IMR-90 (cell line): Measurements from ENCODE around the gene CASZ1. TPM values are rescaled to one million over a fixed set of nuclear protein-coding genes. Genes with fewer than 3 reads are reported as not detected.

Source experiments
- ATAC-seq: fragments of 200-7000 bp; cut with Tn5 transposase; 2 replicates; pipeline ENCODE4 v1.9.1; 2020; ENCODE audit warnings: low read depth, mild to moderate bottlenecking, moderate library complexity
- BruUV-seq: library from RNA; stranded (reverse); fragments of 400-500 nt; replicated peaks from 2 replicates; lab custom pipeline; 2021; lab: Mats Ljungman, UMichigan
- CTCF ChIA-PET: fragments of 300-600 bp; formaldehyde crosslinking; extraction: SDS; loops from one replicate; lab custom pipeline; 2021; ENCODE audit warnings: antibody characterized with exemption; lab: Yijun Ruan, JAX
- POLR2A ChIA-PET: fragments of 300-600 bp; sonication (Branson Sonifier 250); formaldehyde crosslinking; loops from one replicate; lab custom pipeline; 2022; ENCODE audit warnings: antibody characterized with exemption; ENCODE audit not compliant: unreplicated experiment; lab: Charles Lee
- DNase-seq: peaks from one replicate; pipeline ENCODE4 v3.0.0; 2013
- H2AFZ ChIP-seq: replicated peaks from 2 replicates; pipeline ENCODE3; 2013; ENCODE audit warnings: low read length, mild to moderate bottlenecking; ENCODE audit not compliant: poor library complexity
- H2AK5ac ChIP-seq: 2 replicates; pipeline ENCODE4 v1.6.1; 2013; ENCODE audit warnings: low read depth, low read length, inconsistent platforms
- H2AK9ac ChIP-seq: replicated peaks from 2 replicates; pipeline ENCODE3; 2013; ENCODE audit warnings: mild to moderate bottlenecking, low read depth, low read length, moderate library complexity; ENCODE audit not compliant: poor library complexity
- H2BK120ac ChIP-seq: 2 replicates; pipeline ENCODE4 v1.6.1; 2013; ENCODE audit warnings: low read depth, low read length, inconsistent platforms
- H2BK15ac ChIP-seq: 3 replicates; pipeline ENCODE4 v1.6.1; 2013; ENCODE audit warnings: low read depth, low read length, inconsistent platforms
- H2BK20ac ChIP-seq: 2 replicates; pipeline ENCODE4 v1.6.1; 2013; ENCODE audit warnings: low read depth, mild to moderate bottlenecking, inconsistent platforms, low read length, moderate library complexity
- H2BK5ac ChIP-seq: 2 replicates; pipeline ENCODE4 v1.6.1; 2013; ENCODE audit warnings: mild to moderate bottlenecking, low read depth, low read length, inconsistent platforms; ENCODE audit not compliant: poor library complexity, severe bottlenecking
- H3K14ac ChIP-seq: replicated peaks from 2 replicates; pipeline ENCODE4 v1.6.1; 2013; ENCODE audit warnings: low read depth, low read length, inconsistent platforms
- H3K18ac ChIP-seq: 2 replicates; pipeline ENCODE4 v1.6.1; 2013; ENCODE audit warnings: low read depth, low read length, control low read depth
- H3K23ac ChIP-seq: 2 replicates; pipeline ENCODE4 v1.6.1; 2013; ENCODE audit warnings: low read depth, low read length, inconsistent platforms
- H3K27ac ChIP-seq: 2 replicates; pipeline ENCODE4 v1.5.1; 2013; ENCODE audit warnings: mild to moderate bottlenecking, control low read depth, low read length; ENCODE audit not compliant: insufficient read depth
- H3K27me3 ChIP-seq: 2 replicates; pipeline ENCODE4 v1.6.1; 2013; ENCODE audit warnings: low read length; ENCODE audit not compliant: control insufficient read depth, insufficient read depth
- H3K36me3 ChIP-seq: 2 replicates; pipeline ENCODE4 v1.6.1; 2013; ENCODE audit warnings: low read length, mixed read lengths; ENCODE audit not compliant: control insufficient read depth, insufficient read depth
- H3K4ac ChIP-seq: 2 replicates; pipeline ENCODE4 v1.6.1; 2013; ENCODE audit warnings: low read depth, low read length, inconsistent platforms
- H3K4me1 ChIP-seq: 2 replicates; pipeline ENCODE4 v1.6.1; 2013; ENCODE audit warnings: low read length, mixed read lengths; ENCODE audit not compliant: control insufficient read depth, insufficient read depth
- H3K4me2 ChIP-seq: 2 replicates; pipeline ENCODE4 v1.6.1; 2013; ENCODE audit warnings: low read depth, mild to moderate bottlenecking, control low read depth, low read length, moderate library complexity
- H3K4me3 ChIP-seq: 2 replicates; pipeline ENCODE4 v1.5.1; 2013; ENCODE audit warnings: low read depth, mild to moderate bottlenecking, control low read depth, low read length, moderate library complexity; ENCODE audit not compliant: insufficient read depth
- H3K56ac ChIP-seq: 2 replicates; pipeline ENCODE4 v1.6.1; 2013; ENCODE audit warnings: low read length, inconsistent platforms; ENCODE audit not compliant: insufficient read depth; ENCODE audit errors: extremely low read depth
- H3K79me1 ChIP-seq, 2 experiments: 2 replicates each; pipeline ENCODE4 v1.6.1; 2013; ENCODE audit warnings: low read length in 2 of 2, inconsistent platforms in 1 of 2, low read depth in 1 of 2
- H3K9ac ChIP-seq: 2 replicates; pipeline ENCODE4 v1.6.1; 2013; ENCODE audit warnings: low read depth, low read length, control low read depth
- H3K9me1 ChIP-seq: 2 replicates; pipeline ENCODE4 v1.6.1; 2013; ENCODE audit warnings: low read length, inconsistent platforms; ENCODE audit not compliant: insufficient read depth
- H3K9me3 ChIP-seq: 2 replicates; pipeline ENCODE4 v1.6.1; 2013; ENCODE audit warnings: low read length; ENCODE audit not compliant: control insufficient read depth, insufficient read depth
- H4K20me1 ChIP-seq: 2 replicates; pipeline ENCODE4 v1.6.1; 2013; ENCODE audit warnings: low read length, inconsistent platforms; ENCODE audit not compliant: insufficient read depth
- H4K5ac ChIP-seq: 2 replicates; pipeline ENCODE4 v1.6.1; 2013; ENCODE audit warnings: mild to moderate bottlenecking, low read depth, low read length, control low read depth
- H4K8ac ChIP-seq, 2 experiments: 2 replicates each; pipeline ENCODE4 v1.6.1; 2013; ENCODE audit warnings: low read depth in 2 of 2, low read length in 2 of 2, control low read depth in 1 of 2, inconsistent platforms in 1 of 2
- H4K91ac ChIP-seq: 2 replicates; pipeline ENCODE4 v1.6.1; 2013; ENCODE audit warnings: low read depth, low read length, inconsistent platforms; ENCODE audit not compliant: insufficient read depth
- BHLHE40 ChIP-seq: fragments of 150-350 bp; IDR thresholded peaks from 2 replicates; pipeline ENCODE4 v1.6.1; 2016; ENCODE audit warnings: mild to moderate bottlenecking, low read depth, low read length
- CEBPB ChIP-seq: IDR thresholded peaks from 2 replicates; pipeline ENCODE4 v1.6.1; 2012; ENCODE audit warnings: low read depth, low read length, improper control_type of control experiment
- CHD1 ChIP-seq: IDR thresholded peaks from 2 replicates; pipeline ENCODE4 v1.6.1; 2012; ENCODE audit warnings: low read depth, low read length, improper control_type of control experiment
- CTCF ChIP-seq: conservative IDR thresholded peaks from 2 replicates; pipeline ENCODE4 v1.5.1; 2012; ENCODE audit warnings: mild to moderate bottlenecking, low read depth, low read length, improper control_type of control experiment
- ELK1 ChIP-seq: fragments of 150-350 bp; IDR thresholded peaks from 2 replicates; pipeline ENCODE4 v1.6.1; 2016; ENCODE audit warnings: low read depth, mild to moderate bottlenecking, low read length, moderate library complexity, borderline replicate concordance
- FOS ChIP-seq: fragments of 150-350 bp; IDR thresholded peaks from 2 replicates; pipeline ENCODE4 v1.6.1; 2016; ENCODE audit warnings: low read depth, low read length
- MAFK ChIP-seq: IDR thresholded peaks from 2 replicates; pipeline ENCODE4 v1.6.1; 2012; ENCODE audit warnings: low read depth, low read length, improper control_type of control experiment
- MAZ ChIP-seq: IDR thresholded peaks from 2 replicates; pipeline ENCODE4 v1.6.1; 2012; ENCODE audit warnings: low read depth, mild to moderate bottlenecking, low read length, improper control_type of control experiment, moderate library complexity, borderline replicate concordance
- MXI1 ChIP-seq: IDR thresholded peaks from 2 replicates; pipeline ENCODE4 v1.6.1; 2012; ENCODE audit warnings: low read depth, mild to moderate bottlenecking, low read length, moderate library complexity, borderline replicate concordance
- NFE2L2 ChIP-seq: fragments of 150-350 bp; IDR thresholded peaks from 2 replicates; pipeline ENCODE4 v1.6.1; 2016; ENCODE audit warnings: low read depth, mild to moderate bottlenecking, low read length
- POLR2A ChIP-seq: IDR thresholded peaks from 2 replicates; pipeline ENCODE4 v1.6.1; 2012; ENCODE audit warnings: mild to moderate bottlenecking, low read depth, low read length
- RAD21 ChIP-seq: IDR thresholded peaks from 2 replicates; pipeline ENCODE4 v1.6.1; 2012; ENCODE audit warnings: low read length, improper control_type of control experiment
- RCOR1 ChIP-seq: IDR thresholded peaks from 2 replicates; pipeline ENCODE4 v1.6.1; 2012; ENCODE audit warnings: mild to moderate bottlenecking, low read length, improper control_type of control experiment; ENCODE audit not compliant: insufficient replicate concordance
- RFX5 ChIP-seq: IDR thresholded peaks from 2 replicates; pipeline ENCODE4 v1.8.0; 2012; ENCODE audit warnings: low read depth, mild to moderate bottlenecking, low read length, moderate library complexity
- SMC3 ChIP-seq: fragments of 150-350 bp; IDR thresholded peaks from 2 replicates; pipeline ENCODE4 v1.6.1; 2016; ENCODE audit warnings: low read depth, mild to moderate bottlenecking, antibody characterized with exemption, low read length, moderate library complexity
- USF2 ChIP-seq: fragments of 150-350 bp; IDR thresholded peaks from 2 replicates; pipeline ENCODE4 v1.6.1; 2017; ENCODE audit warnings: mild to moderate bottlenecking, antibody characterized with exemption, low read length, low read depth
- WGBS, 2 experiments: methylation state at CpG; one replicate each; pipeline versions ENCODE4 v1.1.5 to v1.1.7; 2013; ENCODE audit warnings: missing lambda C conversion rate in 2 of 2; ENCODE audit not compliant: insufficient read length in 1 of 2; ENCODE audit errors: extremely low coverage in 2 of 2; 5-methylcytosine and 5-hydroxymethylcytosine counted together
- dilution Hi-C: fragments of 300-500 bp; cut with HindIII; formaldehyde crosslinking; loops from one replicate; pipeline ENCODE4 v1.14.3; 2018; ENCODE audit warnings: low sequenced_read_pairs; ENCODE audit not compliant: unreplicated experiment
- in situ Hi-C: fragments of 300-500 bp; cut with MboI; formaldehyde crosslinking; loops from 3 replicates; pipeline ENCODE4 v1.14.3; 2019; ENCODE audit warnings: low sequenced_read_pairs, inconsistent platforms, mixed read lengths
- intact Hi-C: fragments of 100-400 bp; cut with micrococcal nuclease; formaldehyde crosslinking; loops from 2 replicates; pipeline ENCODE4 v1.10.0; 2022
- polyA plus RNA-seq, 3 experiments: library from polyadenylated mRNA; depleted of rRNA; stranded (reverse); fragments of >200 nt; gene quantifications; 2 replicates each; pipeline ENCODE4 v1.2.3, GENCODE V29; 2012; ENCODE audit warnings: low replicate concordance in 1 of 3
- total RNA-seq: library from RNA; depleted of rRNA; stranded (reverse); fragments of >200 nt; gene quantifications from 2 replicates; pipeline ENCODE4 v1.2.3, GENCODE V29; 2012

CASZ1 gene
- total and polyA plus RNA-seq, 2 of the 4 experiments (the other 2 are of a cell fraction): 0.18 to 0.24 TPM

GRCh38 chr1:10701145-10701544 lies 95.3 kb downstream of the CASZ1 start:
- dilution Hi-C loops: no loop called here
- POLR2A ChIA-PET: no interaction called here

More at GRCh38 chr1:10701145-10701544, 95.3 kb downstream of the CASZ1 start:
- DNase-seq (no peak), ATAC-seq (no peak)
- in situ Hi-C loops (no loop called here), intact Hi-C loops (no loop called here)
- Histone ChIP-seq H4K8ac (no peak overlapping the region), H3K79me1 (no peaks in the 10 kb centered on the region), H3K36me3 (no peaks in the 10 kb centered on the region), H2AFZ (no peak overlapping the region), H3K9me3 (no peaks in the 10 kb centered on the region), H2BK120ac (no peak overlapping the region), H3K23ac (no peak overlapping the region), H4K91ac (no peak overlapping the region), H2AK5ac (no peak overlapping the region), H2BK5ac (no peak overlapping the region), H3K9ac (no peak overlapping the region), H2BK15ac (no peak overlapping the region), H2AK9ac (no peak overlapping the region), H3K27me3 (peaks cover 74% of the 10 kb centered on the region), H3K4me2 (no peak overlapping the region), H3K4me1 (no peaks in the 10 kb centered on the region; the same call in 1 of the 2 replicates), H4K5ac (no peak overlapping the region), H3K18ac (no peak overlapping the region), H3K27ac (no peak overlapping the region), H4K20me1 (no peaks in the 10 kb centered on the region), H3K4ac (no peak overlapping the region), H3K56ac (no peak overlapping the region), H2BK20ac (no peak overlapping the region), H3K4me3 (no peak overlapping the region), H3K14ac (no peak overlapping the region), H3K9me1 (no peaks in the 10 kb centered on the region)
- TF ChIP-seq RFX5: no peak
- no peak for TF ChIP-seq SMC3
- TF ChIP-seq CEBPB: no peak
- no peak for TF ChIP-seq USF2
- no peak for TF ChIP-seq MAFK
- no peak for TF ChIP-seq RAD21
- TF ChIP-seq NFE2L2: no peak
- TF ChIP-seq CTCF: no peak
- TF ChIP-seq RCOR1: no peak
- TF ChIP-seq CHD1: no peak
- no peak for TF ChIP-seq BHLHE40
- TF ChIP-seq MAZ: no peak
- no peak for TF ChIP-seq ELK1
- no peak for TF ChIP-seq FOS
- no peak for TF ChIP-seq MXI1
- no peak for TF ChIP-seq POLR2A
- WGBS, 2 experiments: 88% methylated on average over 8 of the region's 14 CpGs; no CpG with 5 or more reads in 1 of the 2 experiments
- BruUV-seq: no TSS peak
- CTCF ChIA-PET: no interaction called here
